Kidney epithelial cell (primary cell): ENCODE data around the gene SERPIND1. TPM values are rescaled to one million over a fixed set of nuclear protein-coding genes. Genes with fewer than 3 reads are reported as not detected.

Experiments
- DNase-seq: peaks from one replicate; pipeline ENCODE4 v3.0.0-alpha.2; 2010; ENCODE audit warnings: low read depth
- H3K27me3 ChIP-seq: 2 replicates; pipeline ENCODE4 v1.6.0; 2011; ENCODE audit warnings: low read length; ENCODE audit not compliant: control insufficient read depth, insufficient read depth
- H3K36me3 ChIP-seq: 2 replicates; pipeline ENCODE4 v1.5.1; 2011; ENCODE audit warnings: low read length; ENCODE audit not compliant: control insufficient read depth, insufficient read depth
- H3K4me3 ChIP-seq: 2 replicates; pipeline ENCODE4 v1.5.1; 2011; ENCODE audit warnings: low read depth, mild to moderate bottlenecking, control low read depth, low read length
- CTCF ChIP-seq: IDR thresholded peaks from 2 replicates; pipeline ENCODE4 v1.5.1; 2011; ENCODE audit warnings: mild to moderate bottlenecking, moderate library complexity, low read length, control low read depth, inconsistent platforms; ENCODE audit not compliant: insufficient read depth, poor library complexity, severe bottlenecking
- total RNA-seq: library from RNA; depleted of rRNA; stranded (reverse); fragments of >200 nt; gene quantifications from 2 replicates; pipeline ENCODE4 v1.2.3, GENCODE V29; 2015

The SERPIND1 gene, protein sequence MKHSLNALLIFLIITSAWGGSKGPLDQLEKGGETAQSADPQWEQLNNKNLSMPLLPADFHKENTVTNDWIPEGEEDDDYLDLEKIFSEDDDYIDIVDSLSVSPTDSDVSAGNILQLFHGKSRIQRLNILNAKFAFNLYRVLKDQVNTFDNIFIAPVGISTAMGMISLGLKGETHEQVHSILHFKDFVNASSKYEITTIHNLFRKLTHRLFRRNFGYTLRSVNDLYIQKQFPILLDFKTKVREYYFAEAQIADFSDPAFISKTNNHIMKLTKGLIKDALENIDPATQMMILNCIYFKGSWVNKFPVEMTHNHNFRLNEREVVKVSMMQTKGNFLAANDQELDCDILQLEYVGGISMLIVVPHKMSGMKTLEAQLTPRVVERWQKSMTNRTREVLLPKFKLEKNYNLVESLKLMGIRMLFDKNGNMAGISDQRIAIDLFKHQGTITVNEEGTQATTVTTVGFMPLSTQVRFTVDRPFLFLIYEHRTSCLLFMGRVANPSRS
- total RNA-seq, result not detected in 2 replicates

DNA sequence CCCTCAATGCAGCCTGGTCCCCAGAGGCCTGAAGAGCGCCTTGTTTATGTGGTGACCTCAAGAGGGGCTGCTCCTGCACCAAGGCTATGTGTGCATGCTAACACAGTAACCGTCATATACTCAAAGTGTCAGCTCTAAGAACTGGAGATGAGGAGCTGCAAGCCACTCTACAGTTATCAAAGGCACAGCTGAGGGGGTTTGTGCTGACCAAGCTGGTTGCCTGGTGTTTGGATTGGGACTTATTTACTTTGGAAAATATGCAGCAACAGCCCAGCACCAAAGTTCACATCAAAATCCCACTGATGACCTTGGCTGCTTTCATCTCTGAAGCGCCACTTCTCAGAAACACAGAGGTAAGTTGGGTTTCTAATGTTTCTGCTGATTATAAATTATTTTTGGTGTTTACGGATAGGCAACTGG is at the start of gene SERPIND1:
SERPIND1 (plus strand) TSS at position 321 of the 420 bp plus-strand sequence. CDS start 5,200 bp downstream, outside the sequence.
- Histone ChIP-seq H3K4me3 (no peak within 1 kb of the TSS), H3K36me3 (no peaks in the 10 kb centered on the region), H3K27me3 (no peaks in the 10 kb centered on the region)
- DNase-seq, result no peak
- TF ChIP-seq CTCF, result no peak

- Histone ChIP-seq H3K27me3 (no peaks in the 10 kb centered on the region), H3K36me3 (no peaks in the 10 kb centered on the region), H3K4me3 (no peak overlapping the region)
- no peak for TF ChIP-seq CTCF
- no peak for DNase-seq
These were observed 49.0 kb upstream of the SERPIND1 start for GRCh38 chr22:20724676-20725454.

DNA sequence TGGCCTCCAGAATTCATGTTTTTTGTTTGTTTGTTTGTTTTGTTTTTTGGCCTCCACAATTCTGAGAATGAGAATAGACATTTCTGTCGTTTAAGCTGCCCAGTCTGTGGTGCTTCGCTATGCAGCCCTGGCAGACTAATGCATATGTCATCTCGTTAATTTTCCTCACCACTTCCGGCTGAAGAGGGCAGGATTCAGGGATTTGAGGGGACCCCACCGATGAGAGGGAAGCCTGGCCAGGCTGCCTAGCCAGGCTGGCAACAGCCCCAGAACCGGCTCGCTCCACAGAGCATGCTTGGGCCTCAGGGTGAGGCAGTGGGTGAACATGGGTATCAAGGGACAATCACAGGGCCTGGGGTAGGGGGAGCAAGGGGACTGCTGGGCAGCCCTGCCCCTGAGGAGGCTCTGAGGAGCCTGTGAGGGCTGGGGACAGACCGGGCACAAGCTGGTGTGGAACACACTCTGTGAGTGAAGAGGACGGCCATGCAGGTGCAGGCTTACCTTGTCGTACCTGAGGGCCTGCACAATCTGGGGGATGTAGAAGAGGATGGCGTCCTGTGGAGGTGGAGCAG is 47.8 kb upstream of the SERPIND1 start:
- no peak for DNase-seq
- no peak overlapping the region for H3K4me3 ChIP-seq
- no peaks in the 10 kb centered on the region for H3K27me3 ChIP-seq
- TF ChIP-seq CTCF, result no peak
- H3K36me3 ChIP-seq, result no peaks in the 10 kb centered on the region

GRCh38 chr22:20727118-20728015 is 46.5 kb upstream of the SERPIND1 start:
- no peak for DNase-seq
- TF ChIP-seq CTCF, result no peak

DNA sequence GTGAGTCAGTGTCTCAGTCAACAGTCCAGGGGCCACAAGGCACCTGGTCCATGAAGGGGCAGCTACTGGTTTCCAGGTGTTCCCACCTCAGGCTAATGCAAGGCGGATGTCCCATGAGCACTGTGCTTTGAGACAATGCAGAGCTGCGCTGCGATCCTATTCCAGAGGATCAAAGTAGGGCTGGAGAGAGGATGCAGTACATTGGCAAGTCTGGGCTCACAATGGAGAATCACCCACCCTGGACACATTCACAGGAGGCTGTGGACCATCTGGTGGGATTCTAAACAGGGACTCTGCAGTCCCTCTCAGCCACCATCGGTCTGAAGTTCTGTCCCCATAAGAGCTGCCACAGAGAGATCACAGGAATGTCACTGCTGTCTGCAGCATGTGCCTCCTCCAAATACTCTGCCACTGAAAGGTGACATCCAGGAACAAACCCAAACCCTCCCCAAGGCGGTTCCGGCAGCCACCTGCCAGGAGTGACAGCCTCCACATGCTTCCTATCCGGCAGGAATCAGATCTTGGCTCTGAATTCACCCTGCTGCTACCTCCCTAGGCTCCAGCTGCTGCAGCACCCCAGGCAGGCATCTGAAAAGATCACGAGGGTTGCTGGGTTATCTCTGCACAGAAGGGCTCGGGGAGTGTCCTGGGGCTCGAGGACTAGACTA is 45.3 kb upstream of the SERPIND1 start:
- Histone ChIP-seq H3K36me3 (no peaks in the 10 kb centered on the region), H3K27me3 (no peaks in the 10 kb centered on the region), H3K4me3 (no peak overlapping the region)
- DNase-seq, result no peak
- TF ChIP-seq CTCF, result no peak

More at GRCh38 chr22:20727118-20728015, 46.5 kb upstream of the SERPIND1 start:
- H3K36me3 ChIP-seq, result no peaks in the 10 kb centered on the region
- no peak overlapping the region for H3K4me3 ChIP-seq
- H3K27me3 ChIP-seq, result no peaks in the 10 kb centered on the region
